ENCODE measurements around the gene CCDC138. TPM values are rescaled to one million over a fixed set of nuclear protein-coding genes. Genes with fewer than 3 reads are reported as not detected.

The CCDC138 gene
- total RNA-seq, 2 experiments from 2014 or later, result 21.5 to 28.1 TPM

GRCh38 chr2:108904680-108905079 lies 118.1 kb downstream of the CCDC138 start:
- intact Hi-C loops (cut with micrococcal nuclease; ENCODE audit: unreplicated experiment), result no loop called here
- POLR2A ChIA-PET, result no interaction called here
- H3K27ac ChIP-seq (ENCODE audit: low read depth, low read length, poor library complexity, severe bottlenecking), result no peak overlapping the region
- no peaks in the 10 kb centered on the region for H3K79me2 ChIP-seq (ENCODE audit: insufficient read depth, low read depth, low read length)
- no peak for DNase-seq (ENCODE audit: low spot score)
- H3K4me1 ChIP-seq (ENCODE audit: insufficient read depth, low read length, poor library complexity, severe bottlenecking), result no peaks in the 10 kb centered on the region
- H3K9me2 ChIP-seq (ENCODE audit: insufficient read depth, low read length), result no peaks in the 10 kb centered on the region
- no peak for TF ChIP-seq EZH2phosphoT487 (IDR thresholded peaks at IDR 0.05; ENCODE audit: borderline replicate concordance, low read depth, low read length)
- TF ChIP-seq CTCF (conservative IDR thresholded peaks at IDR 0.05; ENCODE audit: low read length), result no peak
- CTCF ChIA-PET (ENCODE audit: unreplicated experiment), result no interaction called here
- no peaks in the 10 kb centered on the region for H3K36me3 ChIP-seq (ENCODE audit: insufficient read depth, low read length)
- H4K20me1 ChIP-seq (ENCODE audit: insufficient read depth, low read length), result no peaks in the 10 kb centered on the region
- no peak overlapping the region for H3K4me3 ChIP-seq (ENCODE audit: low read depth, low read length, poor library complexity, severe bottlenecking)
- H2AFZ ChIP-seq (ENCODE audit: low read length), result no peak overlapping the region
- no TSS peak for BruUV-seq (replicated peaks)
- no peaks in the 10 kb centered on the region for H3K9me3 ChIP-seq (ENCODE audit: low read length)
- H3K4me2 ChIP-seq (ENCODE audit: low read length), result no peak overlapping the region

- H4K20me1 ChIP-seq (ENCODE audit: insufficient read depth, low read length), result no peaks in the 10 kb centered on the region
- no peaks in the 10 kb centered on the region for H3K9me2 ChIP-seq (ENCODE audit: insufficient read depth, low read length)
- no peak overlapping the region for H3K4me3 ChIP-seq (ENCODE audit: low read depth, low read length, poor library complexity, severe bottlenecking)
- intact Hi-C loops (cut with micrococcal nuclease; ENCODE audit: unreplicated experiment), result no loop called here
- H3K4me2 ChIP-seq (ENCODE audit: low read length), result no peak overlapping the region
- H3K79me2 ChIP-seq (ENCODE audit: insufficient read depth, low read depth, low read length), result no peaks in the 10 kb centered on the region
- no peaks in the 10 kb centered on the region for H3K36me3 ChIP-seq (ENCODE audit: insufficient read depth, low read length)
- DNase-seq (ENCODE audit: low spot score), result no peak
- no peak overlapping the region for H3K27ac ChIP-seq (ENCODE audit: low read depth, low read length, poor library complexity, severe bottlenecking)
- H3K4me1 ChIP-seq (ENCODE audit: insufficient read depth, low read length, poor library complexity, severe bottlenecking), result no peaks in the 10 kb centered on the region
- no TSS peak for BruUV-seq (replicated peaks)
- H3K9me3 ChIP-seq (ENCODE audit: low read length), result no peaks in the 10 kb centered on the region
- TF ChIP-seq EZH2phosphoT487 (IDR thresholded peaks at IDR 0.05; ENCODE audit: borderline replicate concordance, low read depth, low read length) (no peak), CTCF (conservative IDR thresholded peaks at IDR 0.05; ENCODE audit: low read length) (no peak)
- ChIA-PET CTCF (ENCODE audit: unreplicated experiment) (no interaction called here), POLR2A (no interaction called here)
- no peak overlapping the region for H2AFZ ChIP-seq (ENCODE audit: low read length)
Measured at GRCh38 chr2:108905176-108905575, 118.6 kb downstream of the CCDC138 start.

DNA sequence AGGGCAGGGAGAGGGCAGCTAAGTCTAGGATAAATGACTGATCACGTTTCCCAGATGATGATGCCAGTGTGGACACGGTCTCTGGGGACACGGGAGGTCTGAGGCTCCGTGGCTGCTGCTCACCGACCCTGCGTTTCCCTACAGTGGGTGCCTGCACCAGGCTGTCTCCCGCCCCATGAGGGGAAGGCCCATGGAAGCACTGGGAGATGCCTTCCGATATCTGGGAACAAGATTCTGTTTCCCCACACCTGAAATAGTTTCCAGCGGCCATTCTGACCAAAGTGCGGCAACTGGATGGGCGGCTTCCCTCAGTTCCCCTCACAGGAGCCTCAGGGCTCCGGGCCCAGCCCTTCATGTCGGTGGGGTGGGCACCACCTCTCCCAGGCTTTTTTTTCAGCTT lies 119.3 kb downstream of the CCDC138 start:
- H3K36me3 ChIP-seq (ENCODE audit: insufficient read depth, low read length), result no peaks in the 10 kb centered on the region
- CTCF ChIA-PET (ENCODE audit: unreplicated experiment), result no interaction called here

More for the DNA sequence above, 119.3 kb downstream of the CCDC138 start:
- H3K9me3 ChIP-seq (ENCODE audit: low read length), result no peaks in the 10 kb centered on the region
- TF ChIP-seq EZH2phosphoT487 (IDR thresholded peaks at IDR 0.05; ENCODE audit: borderline replicate concordance, low read depth, low read length) (no peak), CTCF (conservative IDR thresholded peaks at IDR 0.05; ENCODE audit: low read length) (no peak)
- H2AFZ ChIP-seq (ENCODE audit: low read length), result no peak overlapping the region
- no peak for DNase-seq (ENCODE audit: low spot score)
- H3K4me2 ChIP-seq (ENCODE audit: low read length), result no peak overlapping the region
- no peaks in the 10 kb centered on the region for H3K79me2 ChIP-seq (ENCODE audit: insufficient read depth, low read depth, low read length)
- no peak overlapping the region for H3K27ac ChIP-seq (ENCODE audit: low read depth, low read length, poor library complexity, severe bottlenecking)
- no peak overlapping the region for H3K4me3 ChIP-seq (ENCODE audit: low read depth, low read length, poor library complexity, severe bottlenecking)
- no peaks in the 10 kb centered on the region for H3K4me1 ChIP-seq (ENCODE audit: insufficient read depth, low read length, poor library complexity, severe bottlenecking)
- no TSS peak for BruUV-seq (replicated peaks)
- H4K20me1 ChIP-seq (ENCODE audit: insufficient read depth, low read length), result no peaks in the 10 kb centered on the region
- no peaks in the 10 kb centered on the region for H3K9me2 ChIP-seq (ENCODE audit: insufficient read depth, low read length)
- POLR2A ChIA-PET, result no interaction called here
- intact Hi-C loops (cut with micrococcal nuclease; ENCODE audit: unreplicated experiment), result no loop called here
